Lower lobe of right lung (tissue), 2 donors: ENCODE results near the gene AHI1. TPM values are rescaled to one million over a fixed set of nuclear protein-coding genes. Genes with fewer than 3 reads are reported as not detected.

Experiments used
- ATAC-seq, 2 donors: fragments of 200-7000 bp; cut with Tn5 transposase; one replicate each; pipeline ENCODE4 v1.9.1; 2020 to 2022; ENCODE audit warnings: mild to moderate bottlenecking in 2 of 2, moderate library complexity in 2 of 2
- DNase-seq: peaks from one replicate; pipeline ENCODE4 v3.0.0-alpha.2; 2020
- H3K27ac ChIP-seq: fragments of 200-600 bp; one replicate; pipeline ENCODE4 v1.8.0; 2022
- H3K27me3 ChIP-seq: fragments of 200-600 bp; one replicate; pipeline ENCODE4 v1.8.0; 2022; ENCODE audit warnings: low read depth
- H3K36me3 ChIP-seq: fragments of 200-600 bp; one replicate; pipeline ENCODE4 v1.8.0; 2022; ENCODE audit warnings: mild to moderate bottlenecking
- H3K4me1 ChIP-seq: fragments of 200-600 bp; one replicate; pipeline ENCODE4 v1.8.0; 2022
- H3K4me3 ChIP-seq: fragments of 200-600 bp; one replicate; pipeline ENCODE4 v1.8.0; 2022; ENCODE audit warnings: mild to moderate bottlenecking
- H3K9me3 ChIP-seq: fragments of 200-600 bp; one replicate; pipeline ENCODE4 v1.8.0; 2022
- CTCF ChIP-seq: fragments of 200-600 bp; IDR thresholded peaks from one replicate; pipeline ENCODE4 v1.8.0; 2022; ENCODE audit warnings: antibody characterized with exemption, mild to moderate bottlenecking
- intact Hi-C: fragments of 100-400 bp; cut with DNase I; formaldehyde crosslinking; loops from one replicate; pipeline ENCODE4 v1.11.0; 2022
- total RNA-seq: library from RNA; stranded (reverse); fragmentation: NEBNext Ultra II Directional; extraction: Animal tissue kit (Norgen Biotek cat#: 25700); gene quantifications from one replicate; pipeline ENCODE4 v1.2.1, GENCODE V29; 2021
- donor health status: DM: no; HTN: yes; CAD: no; lungs with severe emphysema.

AHI1 gene
- total RNA-seq, 1 donor from 2014 or later: 31.7 TPM

- no peaks in the 10 kb centered on the region for H3K9me3 ChIP-seq
- intact Hi-C loops: no loop called here
- TF ChIP-seq CTCF: no peak
- peaks cover 3% of the 10 kb centered on the region for H3K4me1 ChIP-seq
- ATAC-seq (no peak), DNase-seq (no peak)
- peaks cover 9% of the 10 kb centered on the region for H3K36me3 ChIP-seq
- H3K27me3 ChIP-seq: no peaks in the 10 kb centered on the region
- H3K27ac ChIP-seq: no peak overlapping the region
- no peak overlapping the region for H3K4me3 ChIP-seq
Observed at GRCh38 chr6:135419162-135419561, 78.4 kb downstream of the AHI1 start.

GRCh38 chr6:135418040-135418760, 79.3 kb downstream of the AHI1 start:
- no peak for DNase-seq
- no peak for TF ChIP-seq CTCF
- H3K4me1 ChIP-seq: no peaks in the 10 kb centered on the region
- H3K36me3 ChIP-seq: peaks cover 9% of the 10 kb centered on the region
- no peak overlapping the region for H3K27ac ChIP-seq
- no peaks in the 10 kb centered on the region for H3K27me3 ChIP-seq
- no peak for ATAC-seq
- intact Hi-C loops: no loop called here
- no peaks in the 10 kb centered on the region for H3K9me3 ChIP-seq
- H3K4me3 ChIP-seq: no peak overlapping the region

GRCh38 chr6:135412761-135413160, 84.8 kb downstream of the AHI1 start:
- Histone ChIP-seq H3K4me1 (no peaks in the 10 kb centered on the region), H3K27ac (no peak overlapping the region), H3K36me3 (peaks cover 22% of the 10 kb centered on the region), H3K27me3 (no peaks in the 10 kb centered on the region), H3K9me3 (no peaks in the 10 kb centered on the region), H3K4me3 (no peak overlapping the region)
- ATAC-seq (no peak), DNase-seq (no peak)
- no peak for TF ChIP-seq CTCF
- intact Hi-C loops: no loop called here

GRCh38 chr6:135411849-135412248, 85.7 kb downstream of the AHI1 start:
- H3K4me1 ChIP-seq: no peaks in the 10 kb centered on the region
- DNase-seq (no peak), ATAC-seq (no peak)
- H3K9me3 ChIP-seq: no peaks in the 10 kb centered on the region
- intact Hi-C loops: no loop called here
- no peak overlapping the region for H3K4me3 ChIP-seq
- H3K27ac ChIP-seq: no peak overlapping the region
- H3K36me3 ChIP-seq: peaks cover 22% of the 10 kb centered on the region
- no peak for TF ChIP-seq CTCF
- no peaks in the 10 kb centered on the region for H3K27me3 ChIP-seq

GRCh38 chr6:135411339-135411738, 86.2 kb downstream of the AHI1 start:
- H3K27me3 ChIP-seq: no peaks in the 10 kb centered on the region
- H3K9me3 ChIP-seq: no peaks in the 10 kb centered on the region
- no peaks in the 10 kb centered on the region for H3K4me1 ChIP-seq
- no peak overlapping the region for H3K4me3 ChIP-seq
- no peak for TF ChIP-seq CTCF
- H3K36me3 ChIP-seq: peaks cover 22% of the 10 kb centered on the region
- intact Hi-C loops: no loop called here
- ATAC-seq (no peak), DNase-seq (no peak)
- no peak overlapping the region for H3K27ac ChIP-seq
